Hematopoietic multipotent progenitor cell treated with erythropoietin and hydrocortisone succinate and interleukin-3 and kit ligand, for 4 days (in vitro differentiated cells): Measurements from ENCODE around the gene AIG1.

Experiments
- DNase-seq: peaks from one replicate; pipeline ENCODE4 v3.0.0-alpha.2; 2015

AIG1 gene

DNA sequence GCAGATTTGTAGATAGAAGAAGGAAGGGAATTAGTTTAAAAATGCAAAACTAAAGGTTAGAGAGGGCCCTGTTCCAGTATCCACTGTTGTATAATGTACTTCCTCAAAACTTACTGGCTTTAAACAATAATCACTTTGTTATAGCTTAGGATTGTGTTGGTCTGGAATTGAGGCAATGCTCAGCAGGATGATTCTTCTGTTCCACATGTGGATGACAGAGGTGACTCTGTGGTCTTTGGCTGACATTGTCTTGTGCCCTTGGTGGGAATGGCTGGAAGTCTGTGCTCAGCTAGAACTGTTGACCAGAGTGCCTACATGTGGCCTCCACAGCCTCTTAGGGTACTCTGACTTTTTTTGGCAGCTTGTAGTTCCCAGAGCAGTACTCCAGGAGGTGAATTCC lies 143.4 kb downstream of the AIG1 start:
- DNase-seq = no peak

DNA sequence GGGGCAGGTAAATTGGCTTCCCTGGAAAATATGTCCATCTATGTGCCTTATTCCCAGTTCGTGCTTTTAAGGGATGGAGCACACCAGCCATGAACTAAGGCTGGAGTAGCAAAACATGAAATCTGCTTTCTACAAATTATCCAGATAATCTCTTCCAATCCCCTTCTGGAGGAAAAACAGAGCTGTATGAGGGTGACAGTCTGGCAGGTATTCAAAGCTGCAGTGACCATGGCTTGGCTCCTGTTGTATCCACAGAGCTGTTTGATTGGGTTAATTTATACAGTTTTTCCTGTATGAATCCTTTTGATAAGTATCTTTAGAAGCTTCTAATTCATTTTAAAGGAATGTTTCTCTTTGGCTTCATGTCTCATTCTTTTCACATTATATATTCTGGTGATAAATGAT lies 144.4 kb downstream of the AIG1 start:
- no peak for DNase-seq

DNA sequence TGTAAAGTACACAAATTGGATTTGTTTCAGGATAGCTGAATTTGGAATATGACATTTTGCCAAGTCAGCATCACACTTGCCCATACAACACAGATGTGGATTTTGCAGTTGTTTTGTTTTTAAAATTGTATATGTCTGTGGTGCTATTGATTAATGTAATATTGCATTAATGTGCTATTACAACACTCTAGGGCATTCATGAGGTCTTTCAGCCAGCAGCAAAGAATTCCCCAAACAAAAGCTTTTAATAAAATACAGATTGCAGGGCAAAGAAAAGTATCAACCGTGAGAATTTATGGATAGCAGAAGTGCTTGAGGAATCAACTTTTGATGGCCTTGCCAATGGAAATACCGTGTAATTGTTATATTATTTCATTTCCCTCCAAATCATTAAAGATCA lies 144.9 kb downstream of the AIG1 start:
- no peak for DNase-seq

DNA sequence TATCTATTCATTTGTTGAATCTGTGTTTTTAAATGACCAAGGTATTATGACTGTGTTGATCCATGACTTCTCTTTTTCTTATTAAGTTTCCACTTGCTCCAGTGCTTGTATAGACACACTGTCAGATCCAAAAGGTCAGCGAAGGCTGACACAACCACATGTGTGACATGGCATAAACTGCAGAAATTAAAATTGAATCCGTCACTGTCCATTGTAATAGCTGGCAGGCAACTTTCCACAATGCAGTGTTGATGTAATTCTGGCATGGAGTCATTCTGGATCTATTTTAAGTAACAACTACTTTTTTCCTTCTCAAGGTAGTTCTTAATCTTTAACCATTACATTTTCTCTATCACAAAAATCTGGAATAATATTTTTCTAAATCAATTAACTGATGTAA lies 145.3 kb downstream of the AIG1 start:
- DNase-seq = no peak

DNA sequence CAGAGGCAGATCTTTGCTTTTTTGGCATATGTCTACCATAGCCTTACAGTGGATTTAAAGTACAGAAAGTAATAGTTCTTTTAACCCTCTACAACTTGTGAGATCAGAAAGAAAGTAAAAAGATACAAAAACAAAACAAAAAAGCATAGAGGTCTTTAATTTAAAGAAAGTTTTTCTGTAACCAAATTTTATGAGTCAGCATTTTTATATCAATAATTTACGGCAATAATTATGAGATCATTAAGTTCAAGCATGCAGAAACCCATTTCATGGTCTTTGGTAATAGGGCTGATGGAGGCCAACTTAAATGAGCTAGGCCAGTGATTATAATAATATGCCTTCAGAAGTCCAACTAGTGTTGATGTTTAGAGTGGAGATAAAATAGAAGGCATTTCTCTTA lies 145.9 kb downstream of the AIG1 start:
- DNase-seq = no peak

DNA sequence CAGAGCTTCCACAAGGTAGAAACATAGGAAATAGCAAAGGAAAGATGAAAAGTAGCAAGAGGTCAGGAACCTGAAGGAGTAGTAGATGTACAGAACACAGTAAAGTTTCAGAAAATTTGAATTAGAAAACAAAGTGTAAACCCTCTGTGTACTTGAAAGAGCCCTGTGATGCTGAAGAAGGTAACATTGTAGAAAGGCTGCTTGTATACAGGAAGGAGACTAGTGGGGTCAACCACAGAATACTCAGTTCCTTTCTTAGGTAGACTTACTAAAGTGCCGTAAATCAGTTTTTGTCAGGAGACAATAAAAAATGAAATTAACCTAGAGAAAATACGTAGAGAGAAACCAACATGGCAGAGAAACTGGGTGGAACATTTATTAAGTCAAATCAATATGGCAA lies 149.7 kb downstream of the AIG1 start:
- no peak for DNase-seq

DNA sequence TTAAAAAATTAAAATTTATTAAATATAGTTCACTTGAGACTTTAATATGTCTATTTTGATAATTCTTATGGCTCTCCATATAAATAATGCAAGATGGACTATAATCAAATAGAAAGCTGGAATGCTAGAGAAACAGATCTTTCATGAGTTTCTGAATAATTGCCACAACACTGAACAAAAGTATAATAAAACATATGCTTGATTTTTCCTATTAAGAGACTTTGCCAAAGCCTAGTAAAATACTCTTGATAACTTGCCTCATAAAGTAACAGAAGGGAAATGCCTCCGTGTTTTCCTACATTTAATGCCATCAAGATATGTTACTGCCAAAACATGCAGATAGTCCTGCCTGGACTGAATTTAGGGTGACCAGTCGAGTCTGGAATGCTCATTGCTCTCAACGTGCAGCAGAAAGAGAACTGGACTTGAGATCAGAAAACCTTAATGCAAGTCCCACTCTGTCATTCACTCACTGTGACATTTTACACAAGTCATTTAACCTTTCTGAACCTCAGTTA lies 153.2 kb downstream of the AIG1 start:
- no peak for DNase-seq

DNA sequence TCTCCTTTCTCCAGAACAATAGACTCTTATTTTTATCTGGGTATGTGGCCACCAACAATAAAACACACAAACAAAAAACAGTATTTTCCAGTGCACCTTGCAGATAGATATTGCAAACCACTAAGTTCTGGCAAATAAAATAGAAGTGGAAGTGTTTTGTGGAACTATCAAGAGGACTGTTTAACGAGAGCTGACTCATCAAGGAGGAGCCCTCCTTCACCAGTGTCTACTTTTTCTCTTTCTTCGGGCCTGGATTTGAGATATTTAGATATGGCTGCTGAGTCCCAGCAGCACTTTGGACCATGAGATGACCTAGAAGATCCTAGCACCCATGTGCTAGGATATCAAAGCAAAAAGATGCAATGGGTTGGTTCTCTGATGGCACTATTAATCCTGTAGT lies 154.7 kb downstream of the AIG1 start:
- no peak for DNase-seq

DNA sequence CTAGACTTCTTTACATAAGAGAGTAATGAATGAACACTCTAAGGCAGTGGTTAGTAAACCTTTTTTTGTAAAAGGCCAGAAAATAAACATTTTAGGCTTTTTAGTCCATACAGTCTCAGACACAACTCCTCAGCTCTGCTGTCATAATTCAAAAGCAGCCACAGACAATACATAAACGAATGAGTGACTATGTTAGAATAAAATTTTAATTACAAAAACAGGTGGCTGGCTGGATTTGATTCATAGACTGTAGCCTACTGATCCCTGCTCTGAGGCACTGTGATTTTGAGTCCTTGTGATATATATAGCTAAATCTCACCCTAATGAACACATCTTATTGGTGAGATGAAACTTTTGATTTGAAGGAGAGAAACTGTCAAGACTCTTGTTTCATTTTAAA lies 155.1 kb downstream of the AIG1 start:
- DNase-seq = no peak

DNA sequence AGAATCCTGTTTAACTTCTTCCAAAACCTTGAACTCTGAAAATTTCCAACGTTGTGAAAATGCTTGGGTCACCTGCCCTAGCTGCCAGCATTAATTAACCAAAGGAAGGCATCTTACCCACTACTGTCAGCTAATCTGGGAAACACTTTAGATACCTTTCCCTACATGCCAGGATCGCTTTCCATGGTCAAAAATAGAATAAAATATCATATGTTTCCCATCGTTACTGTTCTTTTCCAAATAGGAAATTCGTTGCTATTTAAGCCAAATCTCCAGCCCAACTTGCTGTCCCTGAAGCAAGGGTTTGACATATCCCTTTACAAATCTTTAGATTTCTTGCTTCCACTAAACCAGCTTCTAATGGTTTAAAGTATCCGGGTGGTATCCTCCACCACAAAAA lies 157.5 kb downstream of the AIG1 start:
- no peak for DNase-seq

DNA sequence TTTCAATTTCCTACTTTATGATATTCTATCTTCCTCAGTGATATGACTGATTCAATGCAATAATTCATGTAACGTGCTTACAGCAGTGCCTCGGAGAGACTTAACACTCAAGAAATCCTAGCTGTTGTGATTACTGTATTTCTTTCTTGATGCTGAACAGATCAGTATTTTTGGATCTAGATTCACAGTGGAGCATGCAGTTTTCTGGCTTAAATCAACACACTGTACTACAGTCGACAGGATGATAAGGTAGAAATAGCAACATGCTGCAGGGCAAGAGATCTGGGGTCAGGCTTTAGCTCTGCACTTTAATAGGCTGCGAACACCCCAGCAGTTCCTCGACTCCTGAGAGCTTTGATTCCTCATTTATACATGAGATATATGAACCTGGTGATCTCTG lies 161.0 kb downstream of the AIG1 start:
- DNase-seq = no peak

DNA sequence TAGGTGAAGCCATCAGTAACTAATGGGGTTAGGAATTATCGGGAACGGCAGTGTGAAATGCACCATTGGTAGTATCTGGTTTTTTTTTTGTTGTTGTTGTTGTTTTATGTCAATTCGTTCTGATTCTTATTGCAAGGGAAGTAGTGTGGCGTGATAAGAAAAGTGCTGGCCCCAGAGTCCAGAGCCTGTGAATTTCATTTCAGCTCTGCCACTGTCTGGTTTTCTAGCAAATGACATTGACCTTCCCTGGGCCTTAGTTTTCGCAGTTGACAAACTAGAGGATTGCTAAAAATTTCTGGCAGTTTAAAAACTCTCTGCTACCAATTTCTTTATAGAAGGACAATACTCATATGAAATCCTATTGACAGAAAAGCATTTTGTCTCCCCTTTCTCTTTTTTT lies 161.6 kb downstream of the AIG1 start:
- DNase-seq = no peak

DNA sequence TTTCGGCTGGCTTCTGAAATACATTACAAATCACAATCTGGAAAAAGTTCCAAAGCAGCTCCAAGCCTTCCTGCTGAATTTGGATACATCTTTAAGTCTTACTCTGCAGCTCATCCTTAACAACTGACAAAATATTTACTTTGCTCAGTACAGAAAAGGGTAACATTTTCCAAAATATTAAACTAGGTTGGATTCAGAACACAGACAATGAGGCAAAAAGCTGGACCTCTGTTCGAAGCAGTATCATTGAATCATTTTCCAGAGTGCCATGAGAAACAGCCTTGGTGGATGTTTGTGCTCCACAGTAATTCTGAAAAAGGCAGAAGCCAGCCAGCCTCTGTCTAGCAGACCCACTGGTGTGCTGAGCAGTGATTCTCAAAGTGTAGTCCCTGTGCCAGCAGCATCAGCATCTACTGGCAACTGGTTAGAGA lies 162.1 kb downstream of the AIG1 start:
- DNase-seq = no peak

DNA sequence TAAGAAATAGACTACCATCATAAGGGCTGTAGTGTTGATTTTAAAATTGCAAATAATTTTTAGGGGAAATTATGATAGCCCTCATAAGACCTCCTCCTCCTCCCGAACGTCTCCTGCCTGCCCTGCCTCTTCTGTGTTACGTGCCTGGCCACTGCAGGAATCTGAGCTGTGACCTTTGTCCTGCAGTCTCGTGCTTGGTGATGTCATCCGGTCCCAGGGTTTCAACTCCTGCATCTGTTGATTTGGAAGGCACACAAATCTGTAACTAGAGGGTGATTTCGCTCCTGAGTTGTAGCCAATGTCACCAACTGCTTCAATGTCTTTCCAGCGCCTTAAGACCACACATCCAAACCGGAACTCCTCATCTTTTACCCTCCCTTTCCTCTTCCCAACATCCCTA lies 163.2 kb downstream of the AIG1 start:
- DNase-seq = no peak

DNA sequence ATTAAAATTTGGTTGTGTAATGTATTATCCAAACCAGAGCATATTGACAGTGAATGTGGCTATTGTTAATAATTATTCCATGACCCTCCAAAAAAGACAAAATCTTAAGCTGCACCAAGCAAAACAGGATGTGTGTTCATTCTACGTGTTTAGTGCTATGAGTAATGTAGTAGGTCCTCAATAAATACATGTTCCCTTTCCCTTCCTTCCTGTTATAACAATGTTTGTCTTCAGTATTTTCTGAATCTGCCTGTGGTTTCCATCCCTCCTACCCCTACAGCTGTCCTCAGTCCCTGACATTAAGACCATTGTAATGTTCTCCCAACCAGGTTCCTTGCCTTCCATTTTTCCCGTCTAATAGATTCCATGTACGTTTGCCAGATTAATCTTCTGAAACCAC lies 163.8 kb downstream of the AIG1 start:
- DNase-seq = no peak

DNA sequence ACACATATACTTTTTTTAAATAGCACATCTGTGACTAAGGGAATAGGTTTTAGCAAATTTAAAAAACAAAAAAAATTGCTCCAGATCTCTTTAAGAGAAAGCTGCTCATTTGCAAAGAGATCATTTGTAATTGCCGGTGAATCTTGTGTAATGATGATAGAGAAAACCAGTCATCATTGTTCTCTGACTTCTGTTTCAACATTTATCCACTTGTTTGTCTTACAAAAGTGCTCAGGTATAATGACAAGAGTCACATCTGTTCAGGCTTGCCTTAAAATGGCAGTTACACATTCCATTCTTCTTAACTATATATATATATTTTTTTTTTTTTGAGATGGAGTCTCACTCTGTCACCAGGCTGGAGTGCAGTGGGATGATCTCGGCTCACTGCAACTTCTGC lies 165.2 kb downstream of the AIG1 start:
- DNase-seq = no peak

DNA sequence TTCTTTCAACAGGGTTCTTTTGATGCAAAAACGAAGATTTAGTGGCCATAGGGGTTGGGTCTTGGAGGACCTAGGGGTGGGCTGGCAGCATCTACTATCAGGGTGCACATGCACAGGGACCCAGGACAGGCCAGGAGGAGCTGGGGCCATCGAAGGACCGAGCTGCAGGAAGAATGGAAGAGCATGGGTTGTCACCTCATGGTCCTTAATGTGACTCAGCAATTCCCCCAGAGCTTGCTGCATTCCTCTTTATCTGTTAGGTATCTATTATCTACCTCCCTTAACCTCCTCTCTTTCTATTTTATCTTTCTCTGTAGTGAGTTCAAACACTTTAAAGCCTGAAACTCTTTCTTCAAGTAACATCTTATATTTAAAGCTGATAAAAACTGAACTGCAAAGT lies 167.0 kb downstream of the AIG1 start:
- DNase-seq = no peak

DNA sequence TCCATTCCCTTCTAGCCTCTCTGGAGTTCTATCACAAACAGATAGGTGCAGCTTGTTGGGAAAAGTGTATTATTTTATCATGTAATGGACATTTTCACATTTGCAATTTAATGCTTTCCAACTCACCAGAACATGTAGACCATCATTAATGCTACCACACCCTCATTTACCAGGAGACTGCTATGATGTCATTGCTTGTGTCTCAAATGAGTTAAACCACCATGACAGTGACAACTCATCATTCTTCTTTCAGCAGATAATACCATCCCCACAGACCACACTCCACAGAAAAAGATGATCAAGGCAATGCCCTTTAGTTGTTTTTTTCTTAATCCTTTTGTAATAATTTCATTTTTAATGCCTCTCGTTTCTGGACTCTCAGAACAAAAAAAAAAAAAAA lies 168.7 kb downstream of the AIG1 start:
- peak; percentile 9 for DNase-seq

DNA sequence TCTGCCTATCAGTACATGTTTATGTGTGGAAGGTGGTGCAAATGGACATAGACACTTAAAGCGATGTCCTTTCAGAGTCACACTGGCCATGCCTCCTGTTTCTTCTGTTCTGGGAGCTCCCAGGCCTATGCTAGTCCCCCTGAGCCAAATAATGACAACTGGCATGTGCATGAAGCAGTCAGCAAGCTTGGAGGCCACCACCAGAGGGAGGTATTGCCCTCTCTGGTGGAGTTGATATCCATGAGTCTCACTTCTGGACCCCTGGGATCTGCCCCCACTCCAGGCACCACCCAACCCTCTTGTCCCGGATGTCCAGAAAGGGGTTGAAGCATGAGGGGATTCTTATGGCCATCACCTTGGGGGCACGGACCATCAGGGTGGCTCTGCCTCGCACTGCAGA lies 172.2 kb downstream of the AIG1 start:
- peak; percentile 62 for DNase-seq

DNA sequence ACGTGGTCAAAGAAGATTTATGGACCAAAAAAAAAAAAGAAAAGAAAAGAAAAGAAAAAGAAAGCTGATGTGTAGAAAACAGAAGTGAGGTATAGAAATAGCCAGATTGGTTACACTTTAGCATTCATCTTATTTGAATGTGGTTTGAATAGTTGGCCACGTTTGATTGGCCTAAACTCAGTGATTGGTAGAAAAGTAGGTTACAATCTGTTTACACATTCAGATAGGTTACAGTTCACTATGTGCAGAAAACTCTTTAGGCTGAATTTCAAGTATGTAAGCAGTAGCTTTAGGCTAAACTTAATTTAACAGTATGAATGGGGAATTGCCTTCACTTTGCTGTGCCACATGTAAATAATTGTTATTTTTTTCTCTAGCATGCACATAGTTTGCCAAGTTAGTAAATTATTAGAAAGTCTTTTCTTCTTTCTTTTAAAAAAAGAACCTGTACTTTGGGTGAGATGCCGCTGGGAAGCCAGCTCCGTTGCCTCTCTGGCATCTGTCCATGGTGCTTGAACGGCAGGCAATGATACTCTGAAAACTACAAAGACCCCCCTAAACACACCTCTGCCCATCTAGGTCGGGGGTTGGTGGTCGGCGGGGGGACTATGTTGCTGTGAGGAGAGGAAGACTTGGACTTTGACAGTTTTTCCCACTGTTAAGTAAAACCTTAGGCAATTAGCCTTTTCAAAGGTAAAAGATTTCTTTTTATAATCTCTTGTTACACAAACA lies 173.0 kb downstream of the AIG1 start:
- DNase-seq = no peak

DNA sequence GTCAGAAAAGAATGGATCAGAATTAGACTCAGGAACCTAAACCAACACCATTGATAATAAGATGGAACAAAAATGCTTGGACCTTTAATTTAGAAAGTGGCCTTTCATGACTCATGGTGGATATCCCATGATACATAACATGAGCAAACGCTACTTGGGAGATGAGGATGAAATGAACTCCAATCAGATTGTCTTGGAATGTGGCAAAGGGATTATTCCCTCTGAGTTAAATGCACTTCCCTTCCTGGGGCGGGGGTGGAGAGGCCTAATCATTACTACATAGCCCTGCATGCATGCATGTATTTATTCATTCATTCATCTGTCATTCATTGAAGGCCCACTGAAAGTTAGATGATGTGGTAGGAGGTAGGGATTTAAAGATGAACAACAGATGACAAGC lies 174.0 kb downstream of the AIG1 start:
- no peak for DNase-seq

DNA sequence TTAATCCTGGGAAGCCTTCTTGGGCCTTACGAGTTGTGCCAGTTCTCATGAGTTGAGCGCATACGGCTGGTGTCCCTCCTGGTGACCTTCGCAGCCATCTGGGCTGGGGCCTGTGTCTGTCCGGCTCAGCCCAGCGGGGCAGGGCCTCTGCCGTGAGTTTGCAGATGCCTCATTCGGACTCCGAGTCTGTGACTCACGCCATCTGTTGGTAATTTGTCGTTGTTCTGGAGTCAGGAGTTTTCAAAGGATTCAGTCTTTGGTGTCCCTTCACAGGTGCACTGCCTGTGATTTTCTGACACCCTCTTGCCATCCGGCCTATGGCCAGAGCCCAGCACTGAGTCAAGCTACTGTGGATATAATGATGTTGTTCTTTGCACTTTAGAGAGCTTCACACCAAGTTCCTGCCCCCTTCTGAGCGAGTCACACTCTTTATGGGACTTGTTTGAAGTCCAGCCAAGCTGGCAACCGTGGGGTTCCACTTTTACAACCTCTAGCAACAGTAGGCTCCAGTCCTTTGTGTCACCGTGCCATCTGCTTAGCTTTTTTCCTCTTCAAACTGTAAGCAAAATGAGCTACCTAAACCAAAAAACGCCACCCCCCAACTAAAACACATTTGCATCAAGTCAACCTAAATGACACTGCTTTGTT lies 175.6 kb downstream of the AIG1 start:
- no peak for DNase-seq

DNA sequence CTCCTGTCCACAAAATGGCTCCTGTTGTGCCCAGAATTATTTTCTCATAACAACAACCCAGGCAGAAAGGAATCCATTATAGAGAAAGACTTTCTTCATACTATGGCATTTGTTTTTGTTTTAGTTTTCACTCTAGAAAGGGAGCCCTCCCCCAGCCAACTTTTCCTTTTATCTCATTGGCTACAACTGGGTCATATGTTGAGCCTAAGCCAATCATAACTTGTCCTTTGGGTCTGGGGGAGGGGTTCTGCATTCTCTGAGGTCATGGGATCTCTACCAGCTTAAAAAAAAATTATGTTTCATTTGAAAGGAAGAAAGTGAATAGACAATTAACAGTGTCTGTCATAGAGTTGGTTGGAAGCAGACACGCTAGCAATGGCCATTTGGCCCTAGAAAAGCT lies 177.6 kb downstream of the AIG1 start:
- DNase-seq = no peak

DNA sequence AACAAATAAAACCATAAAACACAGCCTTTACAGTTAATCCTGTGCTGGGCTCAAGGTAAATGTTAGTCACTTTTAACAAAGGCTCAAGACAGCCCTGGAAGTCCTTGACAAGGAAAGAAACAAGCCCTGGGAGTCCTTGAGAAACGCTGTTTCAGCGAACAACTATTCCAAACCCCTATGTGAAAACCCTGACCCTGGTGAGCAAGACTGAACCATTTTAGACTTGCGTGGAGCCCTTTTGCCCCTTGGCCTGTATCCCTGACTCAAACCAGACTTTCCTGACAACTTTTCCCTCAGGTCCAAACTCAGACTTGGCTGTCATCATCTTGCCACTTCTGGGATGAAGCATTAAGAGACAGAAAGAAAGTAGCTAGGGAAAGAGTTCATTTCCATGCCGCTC lies 180.4 kb downstream of the AIG1 start:
- DNase-seq = no peak

DNA sequence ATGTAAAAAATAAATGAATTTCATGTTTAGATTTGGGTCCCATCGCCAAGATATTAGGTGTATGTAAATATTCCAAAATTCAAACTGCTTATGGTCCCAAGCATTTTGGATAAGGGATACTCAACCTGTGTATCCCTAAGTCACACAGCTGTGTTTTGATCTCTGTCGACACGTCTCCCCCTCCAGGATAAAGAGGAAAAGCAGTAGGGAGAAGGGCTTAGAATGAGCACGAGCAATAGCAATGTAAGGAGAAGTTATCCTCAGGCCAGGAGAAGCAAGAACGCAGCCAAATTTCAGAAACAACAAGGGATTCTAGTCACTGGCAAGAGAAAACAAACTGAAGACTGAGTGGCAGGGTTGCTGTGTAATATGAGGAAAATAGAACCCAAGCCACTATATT lies 181.2 kb downstream of the AIG1 start:
- DNase-seq = no peak
